SU-DHL-6 (cell line): Measurements from ENCODE around the gene OXER1.

Experiments used
- CTCF ChIP-seq: fragments of 200-600 bp; sonication (generic); IDR thresholded peaks from one replicate; pipeline ENCODE4 v1.5.1; 2017; ENCODE audit warnings: antibody characterized with exemption, mild to moderate bottlenecking, low read length, moderate library complexity; ENCODE audit not compliant: insufficient read depth, poor library complexity, severe bottlenecking
- EZH2phosphoT487 ChIP-seq: fragments of 200-600 bp; sonication (generic), shearing (Covaris generic); conservative IDR thresholded peaks from 2 replicates; pipeline ENCODE4 v1.6.1; 2018; ENCODE audit warnings: mild to moderate bottlenecking, antibody characterized with exemption, low read length, moderate library complexity, mixed read lengths

- TF ChIP-seq CTCF (no peak), EZH2phosphoT487 (no peak)
Measured at GRCh38 chr2:42726680-42727079, 37.3 kb downstream of the OXER1 start.
